ENCODE data around the gene ADGRB3.

DNA sequence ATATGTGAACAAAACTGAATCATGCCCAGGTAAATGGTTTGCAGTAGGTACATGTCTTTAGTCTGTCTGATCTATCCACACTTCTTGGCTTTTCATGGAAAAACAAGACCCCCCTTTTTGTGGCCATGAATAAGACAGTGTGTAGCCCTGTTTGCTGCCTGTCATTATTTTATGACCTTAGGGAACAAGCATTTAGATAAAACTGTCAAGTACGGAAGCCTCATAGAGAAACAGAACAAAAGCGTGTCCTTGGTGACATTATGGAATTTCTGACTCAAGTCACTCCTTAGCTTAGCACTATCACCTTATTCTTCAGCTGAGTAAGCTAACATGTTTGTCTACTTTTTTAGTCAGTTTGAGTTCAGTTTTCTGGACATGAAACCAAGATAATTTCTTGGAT lies 476.2 kb downstream of the ADGRB3 start:
- TF ChIP-seq CTCF (IDR thresholded peaks at IDR 0.05) (no peak), POLR2AphosphoS5 (IDR thresholded peaks at IDR 0.05) (no peak)
